ENCODE measurements around the gene DIABLO.

- TF ChIP-seq ZNF217 (CRISPR knock-in tag; IDR thresholded peaks at IDR 0.05) (no peak), RBBP5 (IDR thresholded peaks at IDR 0.05; ENCODE audit: borderline replicate concordance, insufficient read depth, low read length, poor library complexity, severe bottlenecking) (no peak), CREM (IDR thresholded peaks at IDR 0.05; ENCODE audit: low read depth) (no peak), SAFB (IDR thresholded peaks at IDR 0.05; ENCODE audit: borderline replicate concordance, low read depth, low read length) (no peak)
- TF ChIP-seq, protein P1, sequence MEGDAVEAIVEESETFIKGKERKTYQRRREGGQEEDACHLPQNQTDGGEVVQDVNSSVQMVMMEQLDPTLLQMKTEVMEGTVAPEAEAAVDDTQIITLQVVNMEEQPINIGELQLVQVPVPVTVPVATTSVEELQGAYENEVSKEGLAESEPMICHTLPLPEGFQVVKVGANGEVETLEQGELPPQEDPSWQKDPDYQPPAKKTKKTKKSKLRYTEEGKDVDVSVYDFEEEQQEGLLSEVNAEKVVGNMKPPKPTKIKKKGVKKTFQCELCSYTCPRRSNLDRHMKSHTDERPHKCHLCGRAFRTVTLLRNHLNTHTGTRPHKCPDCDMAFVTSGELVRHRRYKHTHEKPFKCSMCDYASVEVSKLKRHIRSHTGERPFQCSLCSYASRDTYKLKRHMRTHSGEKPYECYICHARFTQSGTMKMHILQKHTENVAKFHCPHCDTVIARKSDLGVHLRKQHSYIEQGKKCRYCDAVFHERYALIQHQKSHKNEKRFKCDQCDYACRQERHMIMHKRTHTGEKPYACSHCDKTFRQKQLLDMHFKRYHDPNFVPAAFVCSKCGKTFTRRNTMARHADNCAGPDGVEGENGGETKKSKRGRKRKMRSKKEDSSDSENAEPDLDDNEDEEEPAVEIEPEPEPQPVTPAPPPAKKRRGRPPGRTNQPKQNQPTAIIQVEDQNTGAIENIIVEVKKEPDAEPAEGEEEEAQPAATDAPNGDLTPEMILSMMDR (IDR thresholded peaks at IDR 0.05 in 2 of 3, conservative IDR thresholded peaks at IDR 0.05 in 1 of 3; ENCODE audit: insufficient read depth in 2 of 3, low read depth in 1 of 3, low read length in 3 of 3), result no peak
These were observed 18.5 kb downstream of the DIABLO start for GRCh38 chr12:122207391-122207790.
